ENCODE results near the gene PVR. TPM values are rescaled to one million over a fixed set of nuclear protein-coding genes. Genes with fewer than 3 reads are reported as not detected.
"Not testable (repeated sequence)": the region's sequence is repeated elsewhere in the genome, so short reads cannot be mapped to it uniquely, and the experiment has no call there.

PVR gene
- total RNA-seq, 1 donor from 2014 or later, result 26.5 TPM

DNA sequence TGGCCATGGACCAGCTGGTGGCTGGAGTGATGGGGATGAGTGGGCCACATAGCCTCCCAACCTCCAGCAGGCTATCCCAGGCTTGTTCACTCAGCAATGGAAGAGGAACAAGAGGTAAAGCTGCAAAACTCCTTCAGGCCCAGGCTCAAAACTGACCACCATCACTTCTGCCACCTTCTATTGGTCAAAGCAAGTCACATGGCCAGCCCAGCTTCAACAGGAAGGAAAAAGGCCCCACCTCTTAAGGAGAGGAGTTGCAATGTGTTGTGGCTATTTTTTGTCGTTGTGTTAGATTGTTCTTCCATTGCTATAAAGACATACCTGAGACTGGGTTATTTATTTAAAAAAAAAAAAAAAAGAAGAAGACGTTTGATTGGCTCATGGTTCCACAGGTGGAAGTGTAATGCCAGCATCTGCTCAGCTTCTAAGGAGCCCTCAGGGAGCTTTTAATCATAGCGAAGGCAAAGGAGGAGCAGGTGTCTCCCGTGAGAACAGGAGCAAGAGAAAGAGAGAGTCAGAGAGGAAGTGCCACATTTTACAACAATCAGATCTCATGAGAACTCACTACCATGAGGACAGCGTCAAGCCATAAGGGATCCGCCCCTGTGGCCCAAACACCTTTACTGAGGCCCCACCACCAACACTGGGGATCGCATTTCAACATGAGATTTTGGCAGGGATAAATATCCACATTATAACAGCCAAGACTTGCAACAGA, 24.9 kb upstream of the PVR start:
- no peak for DNase-seq

DNA sequence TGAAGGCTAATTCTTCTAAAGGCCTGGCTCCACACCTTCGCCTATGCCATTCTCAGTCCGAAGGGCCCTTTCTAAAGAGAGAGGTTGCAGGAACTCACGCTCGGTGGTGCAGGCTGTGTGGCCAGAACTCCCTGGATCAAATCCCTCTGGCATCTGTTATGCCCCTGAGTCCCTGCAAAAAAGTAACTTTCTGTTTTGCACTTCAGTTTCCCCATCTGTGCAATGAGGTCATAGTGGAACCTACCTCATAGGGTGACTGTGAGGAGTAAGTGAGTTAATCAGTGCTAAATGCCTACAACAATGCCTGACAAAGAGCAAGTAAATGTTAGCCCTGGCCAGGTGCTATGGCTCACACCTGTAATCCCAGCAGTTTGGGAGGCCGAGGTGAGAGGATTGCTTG, 23.0 kb upstream of the PVR start:
- no peak for DNase-seq

DNA sequence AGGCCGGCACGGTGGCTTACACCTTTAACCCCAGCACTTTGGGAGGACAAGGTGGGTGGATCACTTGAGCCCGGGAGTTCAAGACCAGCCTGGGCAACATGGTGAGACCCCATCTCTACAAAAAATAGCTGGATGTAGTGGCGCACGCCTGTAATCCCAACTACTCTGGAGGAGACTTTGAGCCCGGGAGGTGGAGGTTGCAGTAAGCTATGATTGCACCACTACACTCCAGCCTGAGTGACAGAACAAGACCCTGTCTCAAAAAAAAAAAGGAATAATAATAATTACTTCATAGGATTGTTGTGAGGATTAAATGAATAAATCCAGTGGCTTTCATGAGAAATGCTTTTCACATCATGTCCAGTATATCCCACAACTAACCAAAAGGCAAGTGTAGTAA, 22.3 kb upstream of the PVR start:
- no peak for DNase-seq

DNA sequence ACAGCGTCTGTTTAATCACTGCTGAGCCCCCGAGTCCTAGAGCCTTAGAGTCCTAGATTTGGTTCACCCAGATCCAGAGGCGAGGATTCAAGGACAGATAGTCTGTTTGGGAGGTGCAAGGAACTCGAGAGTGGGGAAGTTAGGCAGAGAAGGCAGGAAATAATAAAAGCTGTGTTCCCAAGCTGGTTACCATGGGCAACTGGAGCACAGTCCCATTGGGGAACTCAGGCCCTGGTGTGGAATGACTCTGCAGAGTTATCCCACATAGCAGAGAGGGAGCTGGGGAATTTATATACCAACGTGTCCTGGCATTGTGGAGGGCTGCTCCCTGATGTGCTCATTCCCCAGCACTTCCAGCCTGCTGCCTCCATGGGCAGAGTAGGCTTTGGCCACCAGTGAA, 20.6 kb upstream of the PVR start:
- no peak for DNase-seq

DNA sequence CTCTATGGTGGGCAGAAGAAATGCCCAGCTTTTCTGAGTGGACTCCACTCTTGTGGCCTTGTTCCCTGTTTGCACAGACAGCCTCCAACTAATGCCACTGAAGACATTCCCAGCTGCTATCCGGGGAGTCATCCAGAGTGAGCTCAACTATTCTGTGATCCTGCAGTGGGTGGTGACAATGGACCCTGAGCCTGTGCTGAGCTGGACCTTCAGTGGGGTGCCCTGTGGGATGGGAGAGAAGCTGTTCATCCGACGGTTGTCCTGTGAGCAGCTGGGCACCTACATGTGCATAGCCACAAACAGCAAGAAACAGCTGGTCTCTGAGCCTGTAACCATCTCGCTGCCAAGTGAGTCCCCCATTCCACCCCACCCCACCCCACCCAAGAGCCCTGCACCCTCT, 20.1 kb upstream of the PVR start:
- no peak for DNase-seq

DNA sequence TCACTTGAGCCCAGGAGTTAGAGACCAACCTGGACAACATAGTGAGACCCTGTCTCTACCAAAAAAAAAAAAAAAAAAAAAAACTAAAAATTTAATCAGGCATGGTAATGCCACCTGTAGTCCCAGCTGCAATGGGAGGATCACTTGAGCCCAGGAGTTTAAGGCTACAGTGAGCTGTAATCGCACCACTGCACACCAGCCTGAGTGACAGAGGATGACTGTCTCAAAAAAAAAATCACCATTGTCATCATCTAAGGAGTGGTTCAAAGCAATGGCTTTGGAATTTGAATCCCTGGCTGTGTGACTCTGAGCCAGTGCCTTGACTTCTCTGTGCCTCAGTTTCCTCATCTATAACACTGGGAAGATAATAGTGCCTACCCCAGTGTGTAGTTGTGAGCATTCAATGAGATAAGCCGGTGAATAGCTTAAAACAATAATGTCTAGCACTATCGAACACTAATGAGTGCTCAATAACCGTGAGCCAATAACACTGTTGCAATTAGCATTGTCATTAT, 18.8 kb upstream of the PVR start:
- DNase-seq, result no peak

DNA sequence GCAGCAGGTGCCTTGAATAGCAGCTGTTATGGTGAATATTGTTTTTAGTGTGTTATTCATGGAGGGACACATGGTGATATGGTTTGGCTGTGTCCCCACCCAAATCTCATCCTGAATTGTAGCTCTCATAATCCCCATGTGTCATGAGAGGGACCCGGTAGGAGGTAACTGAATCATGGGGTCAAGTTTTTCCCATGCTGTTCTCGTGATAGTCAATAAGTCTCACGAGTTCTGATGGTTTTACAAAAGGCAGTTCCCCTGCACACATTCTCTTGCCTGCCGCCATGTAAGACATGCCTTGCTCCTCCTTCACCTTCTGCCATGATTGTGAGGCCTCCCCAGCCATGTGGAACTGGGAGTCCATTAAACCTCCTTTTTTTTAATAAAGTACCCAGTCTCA, 18.1 kb upstream of the PVR start:
- not testable (repeated sequence) for DNase-seq

DNA sequence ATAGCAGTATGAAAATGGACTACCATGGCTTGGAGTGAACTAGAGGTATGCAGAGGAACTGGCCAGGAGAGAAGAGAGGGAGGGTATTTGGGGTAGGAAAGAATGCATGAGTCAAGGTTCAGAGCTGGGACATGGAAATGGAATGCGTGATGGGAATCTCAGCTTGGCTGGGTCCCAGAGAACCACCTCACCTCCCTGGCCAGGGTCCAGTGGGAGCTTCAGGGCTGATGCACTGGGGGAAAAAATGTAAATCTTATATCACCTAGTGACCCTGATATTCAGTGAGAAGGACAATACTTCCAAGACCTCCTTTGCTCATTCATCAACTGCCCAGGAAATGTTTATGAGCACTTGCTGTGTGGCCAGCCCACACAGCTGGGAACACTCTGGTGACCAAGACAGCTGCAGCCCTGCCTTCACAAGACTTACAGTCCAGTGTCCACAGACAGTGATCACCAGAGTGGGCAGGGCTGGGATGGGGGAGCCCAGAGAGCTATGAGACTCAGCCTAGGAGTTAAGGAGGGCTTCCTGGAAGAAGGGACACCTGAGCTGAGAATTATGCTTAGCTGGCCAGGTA, 17.6 kb upstream of the PVR start:
- no peak for DNase-seq

DNA sequence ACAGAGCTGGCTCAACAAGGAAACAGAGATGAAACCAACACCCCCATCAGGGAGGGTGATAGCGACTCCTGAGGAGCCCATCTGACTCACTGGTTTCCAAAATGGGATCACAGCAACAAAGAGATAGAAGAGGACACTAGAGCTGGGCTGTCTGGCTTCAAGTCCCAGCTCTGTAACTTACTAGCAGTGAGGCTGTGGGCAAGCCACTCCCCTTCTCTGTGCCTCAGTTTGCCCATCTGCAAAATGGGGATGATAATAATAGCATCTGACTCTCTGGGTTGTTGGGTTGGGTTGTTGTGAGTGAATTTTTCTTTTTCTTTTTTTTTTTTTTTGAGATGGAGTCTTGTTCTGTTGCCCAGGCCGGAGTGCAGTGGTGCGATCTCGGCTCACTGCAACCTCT, 16.1 kb upstream of the PVR start:
- DNase-seq, result no peak

DNA sequence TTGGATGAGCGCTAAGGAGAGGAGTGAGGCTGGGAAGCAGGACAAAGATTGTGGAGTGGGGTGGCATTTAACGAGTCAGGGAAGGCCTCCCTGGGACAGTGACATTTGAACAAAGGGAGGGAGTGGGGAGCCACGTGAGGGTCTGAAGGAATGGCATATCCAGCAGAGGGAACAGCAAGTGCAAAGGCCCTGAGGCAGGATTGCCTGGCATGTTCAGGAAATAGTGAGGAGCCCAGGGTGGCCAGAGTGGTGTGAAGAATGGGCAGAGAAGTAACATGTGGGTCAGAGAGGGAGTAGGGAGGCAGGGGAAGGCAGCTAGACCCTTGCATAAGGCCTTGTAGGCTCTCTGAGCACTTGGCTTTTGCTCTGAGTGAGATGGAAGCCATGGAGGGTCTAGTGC, 14.9 kb upstream of the PVR start:
- DNase-seq, result no peak

DNA sequence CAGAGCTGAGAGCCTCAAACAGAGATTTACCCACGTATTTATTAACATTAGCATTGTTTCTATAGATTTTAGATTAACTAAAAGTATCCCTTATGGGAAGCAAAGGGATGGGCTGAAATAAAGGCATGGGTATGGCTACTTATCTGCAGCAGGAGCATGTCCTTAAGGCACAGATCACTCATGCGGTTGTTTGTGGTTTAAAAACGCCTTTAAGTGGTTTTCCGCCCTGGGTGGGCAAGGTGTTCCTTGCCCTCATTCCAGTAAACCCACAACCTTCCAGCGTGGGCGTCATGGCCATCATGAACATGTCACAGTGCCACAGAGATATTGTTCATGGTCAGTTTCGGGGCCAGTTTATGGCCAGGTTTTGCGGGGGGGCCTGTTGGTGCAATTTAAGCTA, 12.1 kb upstream of the PVR start:
- DNase-seq, result not testable (repeated sequence)

DNA sequence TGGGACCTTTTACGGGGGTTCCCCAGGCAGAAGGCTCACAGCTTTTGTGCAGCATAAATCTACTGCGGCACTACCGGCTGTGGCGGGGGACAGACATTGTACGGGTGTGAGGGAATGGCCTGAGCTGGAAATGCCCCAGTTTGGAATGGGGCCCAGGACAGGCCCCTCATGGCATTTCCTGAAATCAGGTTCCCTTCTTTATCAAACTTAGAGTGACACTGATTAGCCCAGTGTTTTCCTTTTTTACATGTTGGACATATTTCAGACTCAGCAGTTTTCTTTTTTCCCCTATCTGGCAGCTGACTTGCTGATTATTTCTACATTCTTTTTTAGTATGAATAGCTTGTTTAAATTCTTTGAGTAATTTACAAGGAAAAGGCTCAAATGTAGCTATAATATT, 9.7 kb upstream of the PVR start:
- not testable (repeated sequence) for DNase-seq

DNA sequence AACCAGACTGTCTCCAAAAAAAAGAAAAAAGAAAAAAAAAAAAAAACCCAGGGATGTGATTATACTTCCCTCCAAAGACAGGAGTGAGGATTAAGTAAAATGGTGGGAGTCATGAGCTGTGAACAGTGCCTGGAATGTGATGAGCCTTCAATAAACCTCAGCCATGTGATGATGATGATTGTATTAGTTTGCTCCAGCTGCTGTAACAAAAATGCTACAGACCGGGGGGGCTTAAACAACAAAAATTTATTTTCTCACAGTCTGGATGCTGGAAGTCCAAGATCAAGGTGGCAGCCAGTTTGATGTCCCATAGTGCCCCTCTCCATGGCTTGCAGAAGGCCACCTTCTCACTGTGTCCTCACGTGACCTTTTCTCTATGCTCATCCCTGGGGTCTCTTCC, 8.9 kb upstream of the PVR start:
- DNase-seq, result no peak

DNA sequence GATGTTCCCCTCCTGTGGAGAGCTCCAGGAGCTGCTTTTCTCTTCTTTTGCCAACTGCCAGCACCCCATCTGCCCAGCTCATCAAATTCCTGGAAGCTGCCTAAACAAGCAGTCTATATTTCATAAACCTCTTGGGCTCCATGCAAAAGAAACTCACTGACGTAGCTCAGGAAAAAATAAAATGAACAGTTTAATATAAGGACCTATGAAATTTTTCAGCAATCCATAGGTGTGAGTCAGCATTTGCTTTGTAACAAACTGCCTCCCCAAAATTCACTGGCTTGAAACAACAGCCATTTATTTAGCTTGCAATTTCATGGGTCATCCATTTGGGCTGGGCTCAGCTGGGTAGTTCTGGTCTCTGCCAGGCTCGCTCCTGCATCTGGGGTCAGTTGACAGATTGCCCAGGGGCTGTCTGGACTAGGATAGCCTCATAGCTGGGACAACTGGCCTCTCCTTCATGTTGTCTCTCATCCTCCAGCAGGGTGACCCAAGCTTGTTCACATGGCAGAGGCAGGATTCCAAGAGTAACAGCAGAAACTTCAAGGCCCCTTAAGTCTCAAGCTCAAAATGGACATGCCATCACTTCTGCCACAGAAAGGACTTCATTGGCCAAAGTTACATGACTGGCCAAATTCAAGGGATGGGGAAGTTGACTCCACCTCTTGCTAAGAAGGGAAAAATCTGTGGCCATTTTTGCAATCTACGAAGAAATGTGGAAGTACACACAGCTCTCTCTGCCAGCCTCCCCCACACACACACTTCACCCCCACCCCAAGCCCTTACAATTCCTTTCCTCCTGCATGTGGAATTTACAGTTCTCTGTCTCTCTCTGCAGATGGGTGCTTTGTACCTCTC, 7.9 kb upstream of the PVR start:
- DNase-seq, result no peak

DNA sequence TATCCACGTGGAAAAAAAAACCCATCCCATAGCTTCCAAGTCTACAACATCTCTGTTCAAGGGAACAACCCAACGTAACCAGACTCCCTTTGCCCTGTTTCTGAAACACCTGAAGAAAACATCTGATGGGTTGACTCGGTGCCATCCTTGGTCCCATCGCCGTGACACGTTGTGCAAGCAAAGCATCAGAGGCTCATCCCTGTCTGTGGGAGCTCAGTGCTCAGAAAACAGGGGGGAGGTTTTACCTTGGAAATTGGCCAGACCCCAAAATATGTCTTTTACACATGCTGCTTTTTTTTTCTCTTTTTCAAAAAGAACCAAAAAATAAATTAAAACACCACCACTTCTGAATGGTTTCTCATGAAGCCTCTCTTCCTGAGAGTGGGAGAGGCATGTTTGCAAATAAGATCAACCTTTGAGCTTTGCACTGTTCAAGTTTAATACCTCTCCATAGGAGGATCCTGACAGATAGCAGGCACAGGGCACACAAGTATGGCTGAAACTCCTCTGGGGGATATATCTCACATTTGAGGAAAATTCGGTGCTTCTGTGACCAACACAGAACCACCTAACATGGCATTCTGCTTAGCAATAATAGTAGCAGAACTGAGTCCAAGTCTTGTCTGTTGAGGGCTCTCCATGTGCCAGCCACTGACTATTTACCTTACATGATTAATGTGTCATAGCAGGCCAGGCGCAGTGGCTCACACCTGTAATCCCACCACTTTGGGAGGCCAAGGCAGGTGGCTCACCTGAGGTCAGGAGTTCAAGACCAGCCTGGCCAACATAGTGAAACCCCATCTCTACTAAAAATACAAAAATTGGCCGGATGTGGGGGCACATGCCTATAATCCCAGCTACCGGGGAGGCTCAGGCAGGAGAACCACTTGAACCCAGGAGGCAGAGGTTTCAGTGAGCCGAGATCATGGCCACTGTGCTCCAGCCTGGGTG, 7.0 kb upstream of the PVR start:
- DNase-seq, result no peak

DNA sequence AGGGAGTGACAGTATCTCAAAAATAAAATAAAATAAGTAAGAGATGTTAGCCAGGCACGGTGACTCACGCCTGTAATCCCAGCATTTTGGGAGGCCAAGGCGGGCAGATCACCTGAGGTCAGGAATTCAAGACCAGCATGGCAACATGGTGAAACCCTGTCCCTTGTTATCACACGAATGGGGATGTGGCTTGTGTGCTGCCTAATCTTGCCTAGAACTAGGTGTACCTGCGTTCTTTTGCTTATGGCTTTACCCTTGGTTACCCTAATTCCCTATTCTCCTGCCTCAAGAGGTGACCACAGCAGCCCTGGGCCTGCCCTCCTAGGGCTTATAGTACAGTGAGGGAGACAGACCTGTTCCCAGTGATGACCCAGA, 6.3 kb upstream of the PVR start:
- DNase-seq, result no peak

DNA sequence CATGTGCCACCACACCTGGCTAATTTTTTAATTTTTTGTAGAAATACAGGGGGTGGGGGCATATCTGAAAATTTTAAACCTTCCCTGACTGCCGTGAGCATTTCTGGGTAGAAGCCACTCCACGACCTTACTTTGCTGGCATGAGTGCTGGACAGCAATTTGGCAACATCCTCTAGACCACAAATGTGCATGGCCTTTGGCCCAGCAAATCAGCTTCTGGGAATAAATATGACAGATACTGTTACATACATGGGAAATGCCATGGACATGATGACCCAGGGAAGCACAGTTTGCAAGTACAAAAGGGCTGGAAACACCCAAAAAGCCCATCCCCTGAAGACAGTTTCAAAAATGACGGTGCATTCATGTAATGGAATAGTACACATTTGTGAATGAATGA, 3.2 kb upstream of the PVR start:
- no peak for DNase-seq

DNA sequence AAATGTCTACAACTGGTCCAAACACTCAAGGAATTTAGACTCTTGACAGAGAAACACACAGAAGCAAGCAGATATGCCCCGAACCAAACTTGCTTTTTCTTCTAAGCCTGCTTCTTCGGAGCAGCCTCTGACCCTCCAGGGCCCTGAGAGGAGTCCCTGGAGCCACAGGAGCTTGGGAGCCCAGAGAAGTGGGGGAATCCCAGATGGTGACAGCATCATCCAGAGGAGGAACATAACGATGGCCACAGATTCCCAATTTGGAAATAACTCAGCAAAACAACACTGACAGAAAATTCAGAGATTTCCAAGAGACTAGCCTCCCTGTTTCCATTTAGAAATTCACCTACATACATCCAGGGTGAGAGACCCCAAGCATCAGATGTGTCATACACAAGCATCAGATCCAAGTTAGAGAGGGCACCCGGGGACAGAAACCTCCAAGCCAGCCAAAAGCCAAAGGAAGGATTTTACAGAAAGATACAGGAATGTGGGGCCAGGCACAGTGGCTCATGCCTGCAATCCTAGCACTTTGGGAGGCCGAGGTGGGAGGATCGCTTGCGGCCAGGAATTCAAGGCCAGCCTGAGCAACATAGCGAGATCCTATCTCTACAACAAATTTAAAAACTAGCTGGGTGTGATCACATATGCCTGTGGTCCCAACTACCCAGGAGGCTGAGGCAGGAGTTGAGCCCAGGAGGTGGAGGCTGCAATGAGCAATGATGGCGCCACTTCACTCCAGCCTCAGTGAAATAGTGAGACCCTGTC, 2.0 kb upstream of the PVR start:
- DNase-seq, result no peak

DNA sequence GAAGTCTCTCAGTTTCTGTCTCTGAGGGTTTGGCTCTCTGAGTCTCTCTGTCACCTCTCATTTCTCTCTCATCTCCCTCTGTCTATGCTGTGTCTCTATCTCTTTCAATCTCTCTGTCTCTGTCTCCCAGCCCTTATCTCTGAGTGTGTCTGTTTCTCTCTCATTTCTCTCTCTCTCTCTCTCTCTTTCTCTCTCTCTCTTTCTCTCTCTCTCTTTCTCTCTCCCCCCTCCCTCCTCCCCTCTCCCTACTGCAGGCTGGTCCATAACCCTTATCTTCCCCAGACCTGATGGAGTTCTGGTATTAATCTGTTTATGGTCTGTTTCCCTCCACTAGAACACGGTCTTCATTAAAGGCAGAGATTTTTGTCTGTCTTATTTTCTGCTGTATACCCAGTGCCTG, 1.3 kb upstream of the PVR start:
- no peak for DNase-seq

DNA sequence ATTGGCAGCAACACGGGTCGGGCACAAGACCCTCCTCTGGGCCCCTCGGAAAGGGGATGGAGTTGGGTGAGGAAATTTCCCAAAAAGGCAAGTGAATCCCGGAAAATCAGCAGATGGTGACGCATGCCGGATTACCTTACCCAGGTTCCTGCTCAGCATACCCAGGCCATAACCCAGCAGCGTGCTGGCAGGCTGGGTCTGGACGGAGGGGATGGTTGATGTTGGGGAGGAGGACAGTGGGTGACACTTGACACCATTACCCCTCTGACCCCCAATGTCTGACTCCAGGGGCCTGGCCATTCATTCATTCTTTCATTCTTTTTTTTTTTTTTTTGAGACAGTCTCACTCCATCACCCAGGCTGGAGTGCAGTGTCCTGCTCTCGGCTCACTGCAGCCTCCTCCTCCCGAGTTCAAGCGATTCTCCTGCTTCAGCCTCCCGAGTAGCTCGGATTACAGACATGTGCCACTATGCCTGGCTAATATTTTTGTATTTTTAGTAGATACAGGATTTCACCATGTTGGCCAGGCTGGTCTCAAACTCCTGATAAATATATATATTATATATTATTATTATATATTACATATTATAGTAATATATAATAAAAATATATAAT, 799 bp downstream of the PVR start:
- no peak for DNase-seq

DNA sequence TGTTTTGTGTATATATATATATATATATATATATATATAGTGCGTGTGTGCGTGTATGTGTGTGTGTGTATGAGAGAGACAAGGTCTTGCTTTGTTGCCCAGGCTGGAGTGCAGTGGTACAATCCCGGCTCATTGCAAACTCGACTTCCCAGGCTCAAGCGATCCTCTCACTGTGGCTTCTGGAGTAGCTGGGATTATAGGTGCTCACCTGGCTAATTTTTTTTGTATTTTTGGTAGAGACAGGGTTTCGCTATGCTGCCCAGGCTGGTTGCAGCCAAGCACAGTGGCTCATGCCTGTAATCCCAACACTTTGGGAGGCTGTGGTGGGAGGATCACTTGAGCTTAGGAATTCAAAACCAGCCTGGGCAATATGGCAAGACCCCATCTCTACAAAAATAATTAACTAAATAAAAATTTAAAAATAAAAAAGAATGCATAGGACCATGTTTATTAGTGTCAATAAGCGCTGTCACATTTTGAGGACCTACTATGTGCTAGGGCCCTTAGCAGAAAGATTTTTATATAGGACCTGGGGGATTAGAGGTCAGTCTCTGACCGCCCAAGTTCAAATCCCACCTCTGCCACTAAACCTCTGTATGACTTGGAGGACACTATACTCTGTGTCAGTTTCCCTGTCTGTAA, 1.8 kb downstream of the PVR start:
- DNase-seq, result no peak

Measured in occipital lobe (tissue), 2 donors.